ENCODE measurements around the gene ZFAND3.

Gene ZFAND3

DNA sequence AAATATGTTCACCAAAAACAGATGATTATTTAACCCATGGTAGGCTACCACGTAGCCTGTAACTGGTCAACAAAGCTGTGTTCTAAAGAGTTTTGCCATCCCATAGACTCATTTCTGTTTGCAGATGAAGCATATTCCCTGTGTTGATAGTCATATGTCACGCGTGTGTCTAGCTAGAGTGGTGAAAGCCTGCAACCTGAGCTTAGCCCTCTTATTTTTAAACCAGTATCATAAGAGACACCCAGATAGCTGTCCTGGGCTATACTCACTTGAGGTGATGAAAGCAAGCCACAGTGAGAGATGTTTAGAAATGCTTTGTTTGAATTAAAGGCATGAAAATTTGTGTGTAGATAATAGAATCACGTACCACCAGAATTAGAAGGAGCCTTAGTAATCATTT lies 307.8 kb downstream of the ZFAND3 start:
- Histone ChIP-seq H3K9me3 (ENCODE audit: low read length) (no peaks in the 10 kb centered on the region), H3K9ac (ENCODE audit: low read length) (no peak overlapping the region), H3K9me2 (ENCODE audit: low read depth, low read length) (no peaks in the 10 kb centered on the region), H3K4me1 (ENCODE audit: insufficient read depth, low read length, severe bottlenecking) (no peaks in the 10 kb centered on the region), H3F3A (ENCODE audit: insufficient read depth, low read length) (no peaks in the 10 kb centered on the region), H3K27ac (ENCODE audit: low read depth, low read length, poor library complexity, severe bottlenecking) (no peak overlapping the region), H3K36me3 (ENCODE audit: insufficient read depth, low read length) (no peaks in the 10 kb centered on the region; the same call in 1 of the 2 replicates), H3K27me3 (ENCODE audit: insufficient read depth, low read length) (no peaks in the 10 kb centered on the region), H3K4me3 (ENCODE audit: low read depth, low read length, poor library complexity, severe bottlenecking) (no peak overlapping the region), H3K79me2 (ENCODE audit: insufficient read depth, low read length) (no peaks in the 10 kb centered on the region), H3K4me2 (ENCODE audit: low read length) (no peak overlapping the region), H4K20me1 (ENCODE audit: insufficient read depth, low read length) (no peaks in the 10 kb centered on the region), H2AFZ (ENCODE audit: low read length) (no peak overlapping the region)
- TF ChIP-seq, protein P1, sequence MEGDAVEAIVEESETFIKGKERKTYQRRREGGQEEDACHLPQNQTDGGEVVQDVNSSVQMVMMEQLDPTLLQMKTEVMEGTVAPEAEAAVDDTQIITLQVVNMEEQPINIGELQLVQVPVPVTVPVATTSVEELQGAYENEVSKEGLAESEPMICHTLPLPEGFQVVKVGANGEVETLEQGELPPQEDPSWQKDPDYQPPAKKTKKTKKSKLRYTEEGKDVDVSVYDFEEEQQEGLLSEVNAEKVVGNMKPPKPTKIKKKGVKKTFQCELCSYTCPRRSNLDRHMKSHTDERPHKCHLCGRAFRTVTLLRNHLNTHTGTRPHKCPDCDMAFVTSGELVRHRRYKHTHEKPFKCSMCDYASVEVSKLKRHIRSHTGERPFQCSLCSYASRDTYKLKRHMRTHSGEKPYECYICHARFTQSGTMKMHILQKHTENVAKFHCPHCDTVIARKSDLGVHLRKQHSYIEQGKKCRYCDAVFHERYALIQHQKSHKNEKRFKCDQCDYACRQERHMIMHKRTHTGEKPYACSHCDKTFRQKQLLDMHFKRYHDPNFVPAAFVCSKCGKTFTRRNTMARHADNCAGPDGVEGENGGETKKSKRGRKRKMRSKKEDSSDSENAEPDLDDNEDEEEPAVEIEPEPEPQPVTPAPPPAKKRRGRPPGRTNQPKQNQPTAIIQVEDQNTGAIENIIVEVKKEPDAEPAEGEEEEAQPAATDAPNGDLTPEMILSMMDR (IDR thresholded peaks at IDR 0.05; ENCODE audit: low read length): no peak
- no peak for TF ChIP-seq EZH2 (IDR thresholded peaks at IDR 0.05; ENCODE audit: borderline replicate concordance, low read length)

DNA sequence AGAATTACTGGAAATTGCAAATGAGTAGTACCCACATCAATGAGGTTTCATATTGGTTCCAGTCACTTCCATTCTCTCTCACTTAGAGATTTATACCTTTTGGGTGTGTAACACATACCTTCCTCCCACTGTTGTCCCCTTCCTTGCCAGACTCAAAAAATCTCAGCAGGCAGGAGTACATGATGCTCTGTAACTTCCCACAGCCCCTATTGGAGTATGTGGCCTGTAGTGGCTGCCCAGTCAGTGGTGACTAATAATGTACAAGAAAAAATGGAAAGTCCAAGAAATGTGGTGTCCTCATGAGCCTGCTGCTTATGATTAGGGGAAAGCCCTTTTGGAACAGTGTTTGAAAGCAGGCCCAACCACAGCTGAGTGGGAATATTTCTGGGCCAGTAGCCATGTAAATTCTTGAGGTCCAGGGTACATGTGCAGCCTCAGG lies 312.0 kb downstream of the ZFAND3 start:
- H3K4me2 ChIP-seq (ENCODE audit: low read length): no peak overlapping the region
- no peak overlapping the region for H3K27ac ChIP-seq (ENCODE audit: low read depth, low read length, poor library complexity, severe bottlenecking)
- TF ChIP-seq, protein P1 (IDR thresholded peaks at IDR 0.05; ENCODE audit: low read length): no peak
- TF ChIP-seq EZH2 (IDR thresholded peaks at IDR 0.05; ENCODE audit: borderline replicate concordance, low read length): no peak
- no peak overlapping the region for H3K9ac ChIP-seq (ENCODE audit: low read length)
- H3K9me3 ChIP-seq (ENCODE audit: low read length): no peaks in the 10 kb centered on the region
- no peaks in the 10 kb centered on the region for H3K9me2 ChIP-seq (ENCODE audit: low read depth, low read length)
- H2AFZ ChIP-seq (ENCODE audit: low read length): no peak overlapping the region
- no peaks in the 10 kb centered on the region for H3K36me3 ChIP-seq (ENCODE audit: insufficient read depth, low read length)
- no peaks in the 10 kb centered on the region for H3K27me3 ChIP-seq (ENCODE audit: insufficient read depth, low read length)
- no peaks in the 10 kb centered on the region for H3F3A ChIP-seq (ENCODE audit: insufficient read depth, low read length)
- no peaks in the 10 kb centered on the region for H4K20me1 ChIP-seq (ENCODE audit: insufficient read depth, low read length)
- H3K4me3 ChIP-seq (ENCODE audit: low read depth, low read length, poor library complexity, severe bottlenecking): no peak overlapping the region
- H3K4me1 ChIP-seq (ENCODE audit: insufficient read depth, low read length, severe bottlenecking): no peaks in the 10 kb centered on the region
- no peaks in the 10 kb centered on the region for H3K79me2 ChIP-seq (ENCODE audit: insufficient read depth, low read length)

DNA sequence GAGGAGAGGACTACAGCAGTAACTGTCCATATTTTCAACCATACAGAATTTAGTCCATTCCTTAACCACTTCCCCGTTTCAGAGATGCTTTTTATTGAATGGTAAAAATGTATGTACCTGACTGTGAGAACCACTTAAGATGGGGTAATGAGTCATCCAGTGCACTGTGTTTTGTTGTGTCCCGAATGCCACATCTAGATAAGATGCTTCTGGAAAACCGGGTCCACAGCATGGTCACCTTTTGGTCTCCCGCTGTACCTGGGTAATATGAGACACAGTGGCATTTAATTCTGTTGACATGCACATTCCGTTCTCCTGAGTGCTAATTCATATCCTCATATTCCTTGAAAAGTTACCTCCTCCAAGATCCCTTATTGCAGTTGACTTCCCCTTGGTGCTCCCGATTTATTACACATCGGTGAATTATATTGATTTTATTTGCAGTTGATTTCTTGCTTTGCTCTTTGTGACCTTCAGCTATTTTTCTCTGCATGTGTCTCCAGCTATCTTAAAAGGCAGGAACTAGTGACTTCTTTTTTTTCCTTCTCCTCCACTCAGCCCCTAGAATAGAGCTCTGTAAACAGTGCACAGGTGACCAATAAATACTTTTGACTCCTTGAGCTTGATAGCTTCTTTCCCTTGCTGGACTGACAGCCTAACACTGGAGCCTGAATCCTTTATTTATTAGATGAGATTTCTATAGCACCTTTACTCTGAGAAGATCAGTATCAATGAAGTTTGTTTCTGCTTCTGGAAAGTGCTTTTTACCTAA lies 314.6 kb downstream of the ZFAND3 start:
- Histone ChIP-seq H3K36me3 (ENCODE audit: insufficient read depth, low read length) (no peaks in the 10 kb centered on the region), H4K20me1 (ENCODE audit: insufficient read depth, low read length) (no peaks in the 10 kb centered on the region), H3K4me1 (ENCODE audit: insufficient read depth, low read length, severe bottlenecking) (no peaks in the 10 kb centered on the region), H3K79me2 (ENCODE audit: insufficient read depth, low read length) (no peaks in the 10 kb centered on the region), H3F3A (ENCODE audit: insufficient read depth, low read length) (no peaks in the 10 kb centered on the region), H3K27ac (ENCODE audit: low read depth, low read length, poor library complexity, severe bottlenecking) (no peak overlapping the region), H3K4me2 (ENCODE audit: low read length) (no peak overlapping the region), H3K4me3 (ENCODE audit: low read depth, low read length, poor library complexity, severe bottlenecking) (no peak overlapping the region), H2AFZ (ENCODE audit: low read length) (no peak overlapping the region), H3K9me3 (ENCODE audit: low read length) (no peaks in the 10 kb centered on the region), H3K9ac (ENCODE audit: low read length) (no peak overlapping the region), H3K27me3 (ENCODE audit: insufficient read depth, low read length) (no peaks in the 10 kb centered on the region), H3K9me2 (ENCODE audit: low read depth, low read length) (no peaks in the 10 kb centered on the region)
- no peak for TF ChIP-seq EZH2 (IDR thresholded peaks at IDR 0.05; ENCODE audit: borderline replicate concordance, low read length)
- TF ChIP-seq, protein P1 (IDR thresholded peaks at IDR 0.05; ENCODE audit: low read length): no peak

Measured in OCI-LY1 (cell line).